K562 (cell line): ENCODE data around the gene GTF2A1. TPM values are rescaled to one million over a fixed set of nuclear protein-coding genes. Genes with fewer than 3 reads are reported as not detected.

Experiments used
- AFF1 ChIP-seq, 2 experiments: fragments of 450-650 bp; IDR thresholded peaks; 2 replicates each; pipeline ENCODE4 v1.6.1; 2018; ENCODE audit warnings: mild to moderate bottlenecking in 2 of 2, low read depth in 1 of 2; ENCODE audit not compliant: partially characterized antibody in 2 of 2
- BCOR ChIP-seq: fragments of 450-650 bp; IDR thresholded peaks from 2 replicates; pipeline ENCODE4 v1.6.1; 2016
- BRF2 ChIP-seq: IDR thresholded peaks from 3 replicates; pipeline ENCODE4 v1.6.1; 2011; ENCODE audit warnings: borderline replicate concordance, mild to moderate bottlenecking; ENCODE audit not compliant: insufficient read length, insufficient read depth
- CEBPG ChIP-seq, 3 experiments: fragments of 200-800 bp in 1 of 3; sonication (Bioruptor generic) in 1 of 3; sonication (generic) in 1 of 3; formaldehyde crosslinking in 1 of 3; IDR thresholded peaks in 2 of 3; conservative IDR thresholded peaks in 1 of 3; 2 replicates each; pipeline versions ENCODE4 v1.6.1 to v1.8.0; 2016 to 2022; ENCODE audit warnings: missing compliant biosample characterization in 2 of 3, missing genetic modification characterization in 2 of 3, mild to moderate bottlenecking in 1 of 3, missing genetic modification reagents in 1 of 3
- CREM ChIP-seq: IDR thresholded peaks from 2 replicates; pipeline ENCODE4 v1.6.1; 2014; ENCODE audit warnings: antibody characterized with exemption, low read depth
- JUN ChIP-seq, 2 experiments: sonication (generic) in 1 of 2; formaldehyde crosslinking in 1 of 2; IDR thresholded peaks; 2 replicates each; pipeline versions ENCODE4 v1.6.1 to v1.8.0; 2012 to 2022; ENCODE audit warnings: borderline replicate concordance in 2 of 2, mild to moderate bottlenecking in 2 of 2, improper control_type of control experiment in 1 of 2, low read depth in 1 of 2, low read length in 1 of 2, missing genetic modification reagents in 1 of 2
- PTRF ChIP-seq: fragments of 450-650 bp; IDR thresholded peaks from 2 replicates; pipeline ENCODE4 v1.6.1; 2016; ENCODE audit warnings: mild to moderate bottlenecking, missing genetic modification characterization, missing compliant biosample characterization
- TEAD2 ChIP-seq: fragments of 450-650 bp; IDR thresholded peaks from 2 replicates; pipeline ENCODE4 v1.6.1; 2016; ENCODE audit warnings: missing genetic modification characterization, control low read depth, missing compliant biosample characterization
- ZNF174 ChIP-seq: fragments of 250-450 bp; sonication (Bioruptor Pico); IDR thresholded peaks from 2 replicates; pipeline ENCODE4 v1.4.0; 2020; ENCODE audit warnings: mild to moderate bottlenecking
- polyA plus RNA-seq, 8 experiments: library from polyadenylated mRNA; depleted of rRNA in 4 of 8; stranded (reverse) in 5 of 8; unstranded in 3 of 8; fragments of >200 nt; fragmentation: Nextera tagmentation in 2 of 8; fragmentation: Illumina TruSeq in 1 of 8; extraction: Ambion mirVana in 2 of 8; extraction: Trizol in 1 of 8; gene quantifications; 2 replicates each; pipeline versions ENCODE4 v1.2.1 to v1.2.3, GENCODE V29; 2011 to 2014; ENCODE audit warnings: inconsistent platforms in 1 of 8, missing spikeins in 1 of 8
- total RNA-seq, 7 experiments: library from RNA; depleted of rRNA in 6 of 7; stranded (reverse); fragments of >200 nt in 6 of 7; fragmentation: Illumina TruSeq in 2 of 7; extraction: Trizol in 2 of 7; gene quantifications; 2 replicates each; pipeline versions ENCODE4 v1.2.1 to v1.2.3, GENCODE V29; 2011 to 2021; ENCODE audit warnings: low replicate concordance in 1 of 7

The GTF2A1 gene
- total and polyA plus RNA-seq, 9 of the 15 experiments (the other 6 are each of a cell fraction or from before 2014, with no cell fraction given), result 3.4 to 22.8 (median 14.7) TPM

GRCh38 chr14:81219210-81219758, 1.5 kb downstream of the GTF2A1 start (continued):
- no peak for TF ChIP-seq JUN (IDR thresholded peaks at IDR 0.05; ENCODE audit: borderline replicate concordance, low read depth, low read length)
- no peak for TF ChIP-seq JUN (CRISPR knock-in tag; IDR thresholded peaks at IDR 0.05; ENCODE audit: borderline replicate concordance)
- TF ChIP-seq ZNF174, result no peak
- TF ChIP-seq TEAD2 (tag), result no peak
- TF ChIP-seq AFF1 (IDR thresholded peaks at IDR 0.05; ENCODE audit: low read depth in 1 of 2, partially characterized antibody in 2 of 2), result peak in 1 of 2 experiments; percentile 18
- TF ChIP-seq BRF2, result no peak
- TF ChIP-seq PTRF (tag), result no peak
- no peak for TF ChIP-seq BCOR
- peak; percentile 60 for TF ChIP-seq CREM
- TF ChIP-seq CEBPG (CRISPR knock-in tag; IDR thresholded peaks at IDR 0.05), result no peak
- TF ChIP-seq CEBPG (tag; conservative IDR thresholded peaks at IDR 0.05 in 1 of 2, IDR thresholded peaks at IDR 0.05 in 1 of 2), result no peak
